Neural progenitor cell (in vitro differentiated cells): Measurements from ENCODE around the gene ACP4.

Experiments used
- EZH2 ChIP-seq: fragments of 200-600 bp; sonication (generic); IDR thresholded peaks from 2 replicates; pipeline ENCODE4 v1.6.1; 2017; ENCODE audit warnings: antibody characterized with exemption, mild to moderate bottlenecking, moderate library complexity
- TF ChIP-seq, protein P1 (sequence below): fragments of 200-600 bp; sonication (generic); IDR thresholded peaks from 2 replicates; pipeline ENCODE4 v1.5.1; 2017; ENCODE audit warnings: antibody characterized with exemption, mild to moderate bottlenecking

DNA sequence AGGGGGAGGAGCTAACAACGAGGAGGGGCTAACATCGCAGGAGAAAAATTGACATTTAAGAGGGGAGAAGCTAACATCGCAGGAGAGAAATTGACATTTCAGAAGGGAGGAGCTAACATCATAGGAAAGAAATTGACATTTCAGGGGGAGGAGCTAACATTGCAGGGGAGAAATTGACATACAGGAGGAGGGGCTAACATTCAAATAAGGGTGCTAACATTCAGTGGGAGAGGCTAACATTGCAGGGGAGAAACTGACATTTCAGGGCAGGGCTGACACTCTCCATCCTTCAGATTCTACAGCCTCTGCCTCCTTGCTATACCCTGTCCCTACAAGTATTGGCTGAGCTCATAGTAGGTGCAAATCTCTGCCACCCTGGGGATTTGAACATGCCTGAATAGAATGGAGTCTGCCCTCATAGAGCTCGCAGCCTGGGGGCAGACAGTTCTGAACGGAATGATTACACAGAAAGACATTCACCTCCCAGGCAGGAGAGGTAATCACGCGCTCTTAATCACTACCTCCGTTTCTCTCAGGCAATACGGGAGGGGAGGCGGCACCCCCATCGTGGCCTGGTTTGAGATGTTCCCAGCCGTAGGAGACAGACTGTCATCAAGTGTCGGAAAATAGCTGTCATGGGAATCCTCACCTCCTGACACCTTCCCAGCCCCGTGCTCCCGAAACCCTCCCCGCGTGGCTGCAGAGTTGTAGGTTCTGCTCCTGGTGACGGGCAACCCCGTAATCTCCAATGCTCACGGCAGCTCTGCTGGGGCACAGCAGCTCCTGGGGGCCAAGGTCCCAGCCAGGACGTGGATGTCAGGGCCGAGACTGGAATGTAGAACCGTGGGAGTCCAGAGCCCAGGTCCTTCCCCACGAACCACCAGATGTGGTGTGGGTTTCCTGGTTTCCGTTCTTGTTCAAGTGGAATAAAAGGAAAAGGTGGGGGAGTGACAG, 10.4 kb upstream of the ACP4 start:
- no peak for TF ChIP-seq EZH2
- TF ChIP-seq, protein P1, sequence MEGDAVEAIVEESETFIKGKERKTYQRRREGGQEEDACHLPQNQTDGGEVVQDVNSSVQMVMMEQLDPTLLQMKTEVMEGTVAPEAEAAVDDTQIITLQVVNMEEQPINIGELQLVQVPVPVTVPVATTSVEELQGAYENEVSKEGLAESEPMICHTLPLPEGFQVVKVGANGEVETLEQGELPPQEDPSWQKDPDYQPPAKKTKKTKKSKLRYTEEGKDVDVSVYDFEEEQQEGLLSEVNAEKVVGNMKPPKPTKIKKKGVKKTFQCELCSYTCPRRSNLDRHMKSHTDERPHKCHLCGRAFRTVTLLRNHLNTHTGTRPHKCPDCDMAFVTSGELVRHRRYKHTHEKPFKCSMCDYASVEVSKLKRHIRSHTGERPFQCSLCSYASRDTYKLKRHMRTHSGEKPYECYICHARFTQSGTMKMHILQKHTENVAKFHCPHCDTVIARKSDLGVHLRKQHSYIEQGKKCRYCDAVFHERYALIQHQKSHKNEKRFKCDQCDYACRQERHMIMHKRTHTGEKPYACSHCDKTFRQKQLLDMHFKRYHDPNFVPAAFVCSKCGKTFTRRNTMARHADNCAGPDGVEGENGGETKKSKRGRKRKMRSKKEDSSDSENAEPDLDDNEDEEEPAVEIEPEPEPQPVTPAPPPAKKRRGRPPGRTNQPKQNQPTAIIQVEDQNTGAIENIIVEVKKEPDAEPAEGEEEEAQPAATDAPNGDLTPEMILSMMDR = no peak
